ENCODE results near the gene CD164L2.

GRCh38 chr1:27408151-27408550, 25.0 kb upstream of the CD164L2 start:
- TF ChIP-seq, protein P1, sequence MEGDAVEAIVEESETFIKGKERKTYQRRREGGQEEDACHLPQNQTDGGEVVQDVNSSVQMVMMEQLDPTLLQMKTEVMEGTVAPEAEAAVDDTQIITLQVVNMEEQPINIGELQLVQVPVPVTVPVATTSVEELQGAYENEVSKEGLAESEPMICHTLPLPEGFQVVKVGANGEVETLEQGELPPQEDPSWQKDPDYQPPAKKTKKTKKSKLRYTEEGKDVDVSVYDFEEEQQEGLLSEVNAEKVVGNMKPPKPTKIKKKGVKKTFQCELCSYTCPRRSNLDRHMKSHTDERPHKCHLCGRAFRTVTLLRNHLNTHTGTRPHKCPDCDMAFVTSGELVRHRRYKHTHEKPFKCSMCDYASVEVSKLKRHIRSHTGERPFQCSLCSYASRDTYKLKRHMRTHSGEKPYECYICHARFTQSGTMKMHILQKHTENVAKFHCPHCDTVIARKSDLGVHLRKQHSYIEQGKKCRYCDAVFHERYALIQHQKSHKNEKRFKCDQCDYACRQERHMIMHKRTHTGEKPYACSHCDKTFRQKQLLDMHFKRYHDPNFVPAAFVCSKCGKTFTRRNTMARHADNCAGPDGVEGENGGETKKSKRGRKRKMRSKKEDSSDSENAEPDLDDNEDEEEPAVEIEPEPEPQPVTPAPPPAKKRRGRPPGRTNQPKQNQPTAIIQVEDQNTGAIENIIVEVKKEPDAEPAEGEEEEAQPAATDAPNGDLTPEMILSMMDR (conservative IDR thresholded peaks at IDR 0.05 in 1 of 2, IDR thresholded peaks at IDR 0.05 in 1 of 2; ENCODE audit: extremely low read depth in 1 of 2, insufficient read depth in 1 of 2, low read depth in 1 of 2, low read length in 2 of 2): no peak
- TF ChIP-seq EZH2 (IDR thresholded peaks at IDR 0.05; ENCODE audit: borderline replicate concordance, low read length): no peak

All from mammary epithelial cell (primary cell).